AG09319 (cell line): ENCODE results near the gene IL1RAPL2.
"Not testable (repeated sequence)": the region's sequence is repeated elsewhere in the genome, so short reads cannot be mapped to it uniquely, and the experiment has no call there.

Experiments used
- DNase-seq: peaks from one replicate; pipeline ENCODE4 v3.0.0-alpha.2; 2010; ENCODE audit warnings: low read depth; ENCODE audit errors: extremely low read depth
- CTCF ChIP-seq: IDR thresholded peaks from 2 replicates; pipeline ENCODE4 v1.5.1; 2011; ENCODE audit warnings: low read depth, mild to moderate bottlenecking, inconsistent platforms, low read length, moderate library complexity

Gene IL1RAPL2

GRCh38 chrX:105662248-105662647 is 1096.2 kb downstream of the IL1RAPL2 start:
- TF ChIP-seq CTCF, result no peak
- DNase-seq, result no peak

- no peak for TF ChIP-seq CTCF
- DNase-seq, result no peak
Measured at GRCh38 chrX:105664243-105664642, 1098.2 kb downstream of the IL1RAPL2 start.

GRCh38 chrX:105684288-105684687 is 1118.3 kb downstream of the IL1RAPL2 start:
- DNase-seq, result not testable (repeated sequence)

- DNase-seq, result no peak
- TF ChIP-seq CTCF, result no peak
Measured at GRCh38 chrX:105694839-105695238, 1128.8 kb downstream of the IL1RAPL2 start.

GRCh38 chrX:105695451-105695850 is 1129.5 kb downstream of the IL1RAPL2 start:
- no peak for TF ChIP-seq CTCF
- DNase-seq, result no peak

- no peak for TF ChIP-seq CTCF
- DNase-seq, result no peak
Measured at GRCh38 chrX:105696870-105697269, 1130.9 kb downstream of the IL1RAPL2 start.

- no peak for DNase-seq
- no peak for TF ChIP-seq CTCF
Measured at GRCh38 chrX:105697984-105698781, 1132.2 kb downstream of the IL1RAPL2 start.

GRCh38 chrX:105700331-105700730 is 1134.3 kb downstream of the IL1RAPL2 start:
- TF ChIP-seq CTCF, result no peak
- no peak for DNase-seq
